Upper lobe of left lung (tissue), 6 donors: Measurements from ENCODE around the gene ADGRD2. TPM values are rescaled to one million over a fixed set of nuclear protein-coding genes. Genes with fewer than 3 reads are reported as not detected.

ENCODE experiments used
- ATAC-seq, 2 donors: fragments of 200-7000 bp; cut with Tn5 transposase; one replicate each; pipeline ENCODE4 v1.9.1; 2022; ENCODE audit warnings: mild to moderate bottlenecking in 2 of 2, moderate library complexity in 2 of 2; ENCODE audit not compliant: low FRiP score in 2 of 2
- DNase-seq, 2 donors: peaks; one replicate each; pipeline ENCODE4 v3.0.0-alpha.2; 2019 to 2020
- H3K27ac ChIP-seq, 4 donors: fragments of 200-600 bp; sonication (generic); one replicate each; pipeline ENCODE4 v1.5.1; 2016 to 2019
- H3K27me3 ChIP-seq, 4 donors: fragments of 200-600 bp; sonication (generic); one replicate each; pipeline ENCODE4 v1.5.1; 2017 to 2019
- H3K36me3 ChIP-seq, 4 donors: fragments of 200-600 bp; sonication (generic); one replicate each; pipeline ENCODE4 v1.5.1; 2016 to 2019
- H3K4me1 ChIP-seq, 4 donors: fragments of 200-600 bp; sonication (generic); one replicate each; pipeline ENCODE4 v1.5.1; 2018 to 2019
- H3K4me3 ChIP-seq, 4 donors: fragments of 200-600 bp; sonication (generic); one replicate each; pipeline ENCODE4 v1.5.1; 2017 to 2019; ENCODE audit warnings: mild to moderate bottlenecking in 2 of 4, moderate library complexity in 1 of 4
- H3K9me3 ChIP-seq, 4 donors: fragments of 200-600 bp; sonication (generic); one replicate each; pipeline ENCODE4 v1.5.1; 2018 to 2019
- CTCF ChIP-seq, 6 experiments: fragments of 450-650 bp in 4 of 6; fragments of 200-600 bp in 2 of 6; sonication (generic) in 2 of 6; IDR thresholded peaks; one replicate each; pipeline ENCODE4 v1.5.1; 2016 to 2019; ENCODE audit warnings: antibody characterized with exemption in 6 of 6
- EP300 ChIP-seq, 4 donors: sonication (generic); formaldehyde crosslinking; IDR thresholded peaks; one replicate each; pipeline ENCODE4 v1.5.1; 2017; ENCODE audit warnings: antibody characterized with exemption in 4 of 4, control low read depth in 2 of 4
- POLR2A ChIP-seq, 4 donors: fragments of 450-650 bp; IDR thresholded peaks; one replicate each; pipeline ENCODE4 v1.5.1; 2016 to 2017; ENCODE audit warnings: antibody characterized with exemption in 4 of 4, mild to moderate bottlenecking in 2 of 4
- POLR2AphosphoS5 ChIP-seq, 2 donors: sonication (generic); formaldehyde crosslinking; IDR thresholded peaks; one replicate each; pipeline ENCODE4 v1.5.1; 2017; ENCODE audit warnings: antibody characterized with exemption in 2 of 2
- WGBS, 2 donors: methylation state at CpG; one replicate each; pipeline ENCODE4 v1.1.5; 2017 to 2018; 5-methylcytosine and 5-hydroxymethylcytosine counted together
- total RNA-seq, 6 donors: library from RNA; depleted of rRNA in 4 of 6; stranded (reverse); fragments of >200 nt in 4 of 6; gene quantifications; one replicate each; pipeline versions ENCODE4 v1.1.0 to v1.2.1, GENCODE V29; 2016 to 2021
- donor health status: DM: no; HTN: no; CAD: no; lungs with moderate emphysema.
- donor health status: DM: no; HTN: yes; CAD: no; lungs with severe emphysema.

The ADGRD2 gene
- total RNA-seq, 6 donors from 2014 or later: not detected

- Histone ChIP-seq H3K4me3 (no peak overlapping the region), H3K36me3 (no peaks in the 10 kb centered on the region), H3K27me3 (no peaks in the 10 kb centered on the region), H3K4me1 (no peaks in the 10 kb centered on the region), H3K9me3 (no peaks in the 10 kb centered on the region), H3K27ac (no peak overlapping the region)
- TF ChIP-seq EP300 (IDR thresholded peaks at IDR 0.05) (no peak), POLR2AphosphoS5 (IDR thresholded peaks at IDR 0.05) (no peak), CTCF (IDR thresholded peaks at IDR 0.05) (no peak), POLR2A (IDR thresholded peaks at IDR 0.05) (no peak)
- WGBS, 2 donors: 82 to 85% methylated on average over 5 to 9 of the region's 9 CpGs
- ATAC-seq (no peak), DNase-seq (peak in 1 of 2 donors; percentile 50)
These were observed 21.5 kb downstream of the ADGRD2 start for GRCh38 chr9:124471761-124472160.

GRCh38 chr9:124472770-124473169, 22.5 kb downstream of the ADGRD2 start:
- ATAC-seq: no peak
- Histone ChIP-seq H3K4me3 (no peak overlapping the region), H3K27me3 (peaks cover 0 to 10% (median 4%) of the 10 kb centered on the region in 4 donors), H3K27ac (no peak overlapping the region), H3K9me3 (no peaks in the 10 kb centered on the region), H3K36me3 (no peaks in the 10 kb centered on the region), H3K4me1 (peaks cover 6 to 8% (median 7%) of the 10 kb centered on the region in 4 donors)
- 53 to 71% methylated on average over 6 to 7 of the region's 7 CpGs for WGBS, 2 donors
- TF ChIP-seq POLR2AphosphoS5 (IDR thresholded peaks at IDR 0.05) (no peak), EP300 (IDR thresholded peaks at IDR 0.05) (no peak), CTCF (IDR thresholded peaks at IDR 0.05) (no peak), POLR2A (IDR thresholded peaks at IDR 0.05) (no peak)
- DNase-seq: no peak

- H3K4me1 ChIP-seq: peaks cover 6 to 11% (median 8%) of the 10 kb centered on the region in 4 donors
- H3K27ac ChIP-seq: no peak overlapping the region
- WGBS, 2 donors: 73 to 84% methylated on average over 6 to 10 of the region's 10 CpGs
- ATAC-seq (no peak), DNase-seq (no peak)
- no peaks in the 10 kb centered on the region for H3K9me3 ChIP-seq
- TF ChIP-seq EP300 (IDR thresholded peaks at IDR 0.05) (no peak), POLR2AphosphoS5 (IDR thresholded peaks at IDR 0.05) (no peak), CTCF (IDR thresholded peaks at IDR 0.05) (no peak), POLR2A (IDR thresholded peaks at IDR 0.05) (no peak)
- no peak overlapping the region for H3K4me3 ChIP-seq
- no peaks in the 10 kb centered on the region for H3K36me3 ChIP-seq
- peaks cover 0 to 15% (median 7%) of the 10 kb centered on the region in 4 donors for H3K27me3 ChIP-seq
These were observed 23.1 kb downstream of the ADGRD2 start for GRCh38 chr9:124473310-124473709.

GRCh38 chr9:124474151-124474550, 23.9 kb downstream of the ADGRD2 start:
- Histone ChIP-seq H3K27me3 (peaks cover 0 to 17% (median 7%) of the 10 kb centered on the region in 4 donors), H3K27ac (no peak overlapping the region), H3K9me3 (no peaks in the 10 kb centered on the region), H3K4me1 (peaks cover 6 to 11% (median 8%) of the 10 kb centered on the region in 4 donors), H3K4me3 (no peak overlapping the region), H3K36me3 (no peaks in the 10 kb centered on the region)
- no peak for DNase-seq
- TF ChIP-seq CTCF (IDR thresholded peaks at IDR 0.05): no peak
- ATAC-seq: no peak
- WGBS, 2 donors: 72 to 77% methylated on average over 4 of the region's 4 CpGs

- H3K4me3 ChIP-seq: no peak overlapping the region
- 59 to 72% methylated on average over 8 to 19 of the region's 21 CpGs for WGBS, 2 donors
- TF ChIP-seq EP300 (IDR thresholded peaks at IDR 0.05) (no peak), POLR2AphosphoS5 (IDR thresholded peaks at IDR 0.05) (no peak), CTCF (IDR thresholded peaks at IDR 0.05) (no peak), POLR2A (IDR thresholded peaks at IDR 0.05) (no peak)
- ATAC-seq: no peak
- peaks cover 6 to 11% (median 8%) of the 10 kb centered on the region in 4 donors for H3K4me1 ChIP-seq
- H3K9me3 ChIP-seq: no peaks in the 10 kb centered on the region
- peaks cover 0 to 17% (median 8%) of the 10 kb centered on the region in 4 donors for H3K27me3 ChIP-seq
- peak in 1 of 2 donors; percentile 69 for DNase-seq
- H3K27ac ChIP-seq: no peak overlapping the region
- no peaks in the 10 kb centered on the region for H3K36me3 ChIP-seq
These were observed 25.1 kb downstream of the ADGRD2 start for GRCh38 chr9:124475158-124475867.
